Muscle of arm (tissue), 12 donors: Measurements from ENCODE around the gene GPX4. TPM values are rescaled to one million over a fixed set of nuclear protein-coding genes. Genes with fewer than 3 reads are reported as not detected.

Source experiments
- DNase-seq: peaks from one replicate; pipeline ENCODE4 v3.0.0-alpha.2; 2013
- polyA plus RNA-seq, 12 donors: library from polyadenylated mRNA; unstranded; fragments of 120-200 nt; gene quantifications; one replicate each; pipeline ENCODE4 v1.2.1, GENCODE V29; 2013; ENCODE audit not compliant: insufficient read length in 12 of 12

The GPX4 gene
- polyA plus RNA-seq, 12 donors: 122 to 187 (median 142) TPM; not detected in 1

- no peak for DNase-seq
Measured at GRCh38 chr19:1066251-1066747, 37.5 kb upstream of the GPX4 start.

GRCh38 chr19:1066748-1067340, 37.0 kb upstream of the GPX4 start, which contains the start of gene ARHGAP45:
TSS of gene ARHGAP45 (plus strand) at chr19:1067167. CDS start at chr19:1067406, 239 bp downstream.
- no peak for DNase-seq

GRCh38 chr19:1067341-1067957, 36.3 kb upstream of the GPX4 start:
- DNase-seq: no peak

- DNase-seq: no peak
Measured at GRCh38 chr19:1068009-1069001, 35.5 kb upstream of the GPX4 start.

GRCh38 chr19:1069009-1069779, 34.6 kb upstream of the GPX4 start:
- no peak for DNase-seq

- no peak for DNase-seq
Measured at GRCh38 chr19:1070576-1070930, 33.2 kb upstream of the GPX4 start.

GRCh38 chr19:1070931-1071791, 32.6 kb upstream of the GPX4 start:
- DNase-seq: no peak

GRCh38 chr19:1072371-1073015, 31.3 kb upstream of the GPX4 start:
- DNase-seq: no peak

GRCh38 chr19:1073063-1073955, 30.5 kb upstream of the GPX4 start:
- DNase-seq: no peak

- no peak for DNase-seq
Measured at GRCh38 chr19:1073956-1074517, 29.8 kb upstream of the GPX4 start.

- DNase-seq: no peak
Measured at GRCh38 chr19:1074544-1075283, 29.1 kb upstream of the GPX4 start.

- no peak for DNase-seq
Measured at GRCh38 chr19:1076046-1076386, 27.8 kb upstream of the GPX4 start.

GRCh38 chr19:1076951-1077350, 26.8 kb upstream of the GPX4 start:
- no peak for DNase-seq

GRCh38 chr19:1079566-1080111, 24.2 kb upstream of the GPX4 start:
- no peak for DNase-seq

GRCh38 chr19:1080360-1081161, 23.2 kb upstream of the GPX4 start:
- DNase-seq: no peak

- no peak for DNase-seq
Measured at GRCh38 chr19:1081301-1082164, 22.3 kb upstream of the GPX4 start.
